OCI-LY3 (cell line): ENCODE measurements around the gene CELF4.

Experiments
- H2AFZ ChIP-seq: fragments of 200-600, 300-600 bp; shearing (Covaris generic); 2 replicates; pipeline ENCODE4 v1.6.0; 2014; ENCODE audit warnings: antibody characterized with exemption, low read depth, low read length
- H3K27ac ChIP-seq: fragments of 200-600, 300-600 bp; sonication (generic); 2 replicates; pipeline ENCODE4 v1.5.1; 2014; ENCODE audit warnings: mild to moderate bottlenecking, low read length, moderate library complexity, mixed read lengths
- H3K27me3 ChIP-seq: fragments of 200-600, 300-600 bp; sonication (generic); 2 replicates; pipeline ENCODE4 v1.6.1; 2014; ENCODE audit warnings: low read depth, low read length, mixed read lengths
- H3K36me3 ChIP-seq: fragments of 200-600, 300-600 bp; sonication (generic); replicated peaks from 2 replicates; pipeline ENCODE3; 2014; ENCODE audit warnings: low read depth, low read length, mixed read lengths
- H3K4me1 ChIP-seq: fragments of 300-600, 200-600 bp; sonication (generic); 2 replicates; pipeline ENCODE4 v1.6.1; 2014; ENCODE audit warnings: low read length, mixed read lengths
- H3K4me2 ChIP-seq: fragments of 200-600, 300-600 bp; sonication (generic); 2 replicates; pipeline ENCODE4 v1.6.1; 2014; ENCODE audit warnings: low read length, mixed read lengths
- H3K4me3 ChIP-seq: fragments of 300-600, 200-600 bp; sonication (generic); 2 replicates; pipeline ENCODE4 v1.5.1; 2014; ENCODE audit warnings: antibody characterized with exemption, mild to moderate bottlenecking, low read length, moderate library complexity
- H3K79me2 ChIP-seq: fragments of 300-600, 200-600 bp; shearing (Covaris generic); 2 replicates; pipeline ENCODE4 v1.6.1; 2014; ENCODE audit warnings: mild to moderate bottlenecking, low read length, mixed read lengths
- H3K9ac ChIP-seq: fragments of 300-600, 200-600 bp; shearing (Covaris generic); 2 replicates; pipeline ENCODE4 v1.6.0; 2014; ENCODE audit warnings: mild to moderate bottlenecking, low read length, moderate library complexity
- H3K9me3 ChIP-seq: fragments of 200-600, 300-600 bp; shearing (Covaris generic); 2 replicates; pipeline ENCODE4 v1.6.1; 2014; ENCODE audit warnings: low read length, mixed read lengths; ENCODE audit not compliant: insufficient read depth
- H4K20me1 ChIP-seq: fragments of 200-600, 300-600 bp; sonication (generic); 2 replicates; pipeline ENCODE4 v1.6.1; 2016; ENCODE audit warnings: low read length, mixed read lengths; ENCODE audit not compliant: insufficient read depth
- EZH2phosphoT487 ChIP-seq: fragments of 200-600 bp; shearing (Covaris generic); IDR thresholded peaks from 2 replicates; pipeline ENCODE4 v1.6.1; 2018; ENCODE audit warnings: antibody characterized with exemption, mixed run types, low read depth
- TF ChIP-seq, protein P1 (sequence below): fragments of 200-600, 300-600 bp; sonication (generic); IDR thresholded peaks from 2 replicates; pipeline ENCODE4 v1.5.1; 2014; ENCODE audit warnings: antibody characterized with exemption, low read length, low read depth

CELF4 gene

DNA sequence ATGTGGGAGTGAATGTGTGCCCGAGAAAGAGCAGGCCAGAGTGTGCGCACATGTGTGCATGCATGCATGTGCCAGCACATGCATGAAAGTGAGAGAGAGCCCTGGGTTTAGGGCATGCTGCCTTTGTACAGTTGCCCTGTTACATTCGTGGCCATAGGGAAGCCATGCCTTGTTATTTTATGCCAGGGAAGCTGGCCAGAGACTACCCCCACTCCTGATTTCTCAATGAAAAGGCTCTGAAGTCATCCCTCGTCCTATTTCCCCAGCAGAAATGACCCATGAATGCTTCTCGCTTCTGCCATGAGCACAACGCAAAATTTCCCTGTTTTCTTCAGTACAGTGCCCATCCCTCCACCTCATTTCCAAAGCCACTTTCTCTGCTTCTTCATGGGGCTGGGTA, 143.0 kb downstream of the CELF4 start:
- TF ChIP-seq, protein P1, sequence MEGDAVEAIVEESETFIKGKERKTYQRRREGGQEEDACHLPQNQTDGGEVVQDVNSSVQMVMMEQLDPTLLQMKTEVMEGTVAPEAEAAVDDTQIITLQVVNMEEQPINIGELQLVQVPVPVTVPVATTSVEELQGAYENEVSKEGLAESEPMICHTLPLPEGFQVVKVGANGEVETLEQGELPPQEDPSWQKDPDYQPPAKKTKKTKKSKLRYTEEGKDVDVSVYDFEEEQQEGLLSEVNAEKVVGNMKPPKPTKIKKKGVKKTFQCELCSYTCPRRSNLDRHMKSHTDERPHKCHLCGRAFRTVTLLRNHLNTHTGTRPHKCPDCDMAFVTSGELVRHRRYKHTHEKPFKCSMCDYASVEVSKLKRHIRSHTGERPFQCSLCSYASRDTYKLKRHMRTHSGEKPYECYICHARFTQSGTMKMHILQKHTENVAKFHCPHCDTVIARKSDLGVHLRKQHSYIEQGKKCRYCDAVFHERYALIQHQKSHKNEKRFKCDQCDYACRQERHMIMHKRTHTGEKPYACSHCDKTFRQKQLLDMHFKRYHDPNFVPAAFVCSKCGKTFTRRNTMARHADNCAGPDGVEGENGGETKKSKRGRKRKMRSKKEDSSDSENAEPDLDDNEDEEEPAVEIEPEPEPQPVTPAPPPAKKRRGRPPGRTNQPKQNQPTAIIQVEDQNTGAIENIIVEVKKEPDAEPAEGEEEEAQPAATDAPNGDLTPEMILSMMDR = no peak
- TF ChIP-seq EZH2phosphoT487 = no peak
- no peaks in the 10 kb centered on the region for H3K27me3 ChIP-seq
- H4K20me1 ChIP-seq = no peaks in the 10 kb centered on the region
- no peaks in the 10 kb centered on the region for H3K79me2 ChIP-seq
- H2AFZ ChIP-seq = no peak overlapping the region
- H3K9ac ChIP-seq = no peak overlapping the region
- H3K4me3 ChIP-seq = no peak overlapping the region
- H3K9me3 ChIP-seq = no peaks in the 10 kb centered on the region
- no peaks in the 10 kb centered on the region for H3K36me3 ChIP-seq
- H3K4me1 ChIP-seq = no peaks in the 10 kb centered on the region
- H3K27ac ChIP-seq = no peak overlapping the region
- H3K4me2 ChIP-seq = no peak overlapping the region

DNA sequence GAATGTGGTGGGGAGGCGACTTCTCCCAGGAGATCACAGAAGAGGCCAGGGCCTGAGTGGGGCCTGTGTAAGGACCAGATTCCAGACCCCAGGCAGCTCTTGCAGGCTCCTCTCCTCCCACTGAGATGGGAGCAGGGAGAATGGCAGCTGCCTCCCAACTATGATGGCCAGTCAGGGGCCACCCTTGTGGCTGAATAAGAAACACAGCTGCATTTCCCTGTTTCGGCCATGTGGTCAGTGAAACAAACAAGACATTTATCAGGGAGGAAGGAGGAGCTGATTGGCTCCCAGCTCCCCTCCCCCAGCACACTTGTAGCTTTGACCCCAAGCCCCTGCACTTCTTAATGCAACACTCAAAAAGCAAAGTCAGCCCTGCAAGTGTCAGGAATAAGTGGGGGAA, 143.5 kb downstream of the CELF4 start:
- Histone ChIP-seq H3K9me3 (no peaks in the 10 kb centered on the region), H3K27me3 (no peaks in the 10 kb centered on the region), H3K4me3 (no peak overlapping the region), H4K20me1 (no peaks in the 10 kb centered on the region), H2AFZ (no peak overlapping the region), H3K36me3 (no peaks in the 10 kb centered on the region), H3K9ac (no peak overlapping the region), H3K4me1 (no peaks in the 10 kb centered on the region), H3K79me2 (no peaks in the 10 kb centered on the region), H3K27ac (no peak overlapping the region), H3K4me2 (no peak overlapping the region)
- TF ChIP-seq, protein P1 = no peak
- no peak for TF ChIP-seq EZH2phosphoT487

DNA sequence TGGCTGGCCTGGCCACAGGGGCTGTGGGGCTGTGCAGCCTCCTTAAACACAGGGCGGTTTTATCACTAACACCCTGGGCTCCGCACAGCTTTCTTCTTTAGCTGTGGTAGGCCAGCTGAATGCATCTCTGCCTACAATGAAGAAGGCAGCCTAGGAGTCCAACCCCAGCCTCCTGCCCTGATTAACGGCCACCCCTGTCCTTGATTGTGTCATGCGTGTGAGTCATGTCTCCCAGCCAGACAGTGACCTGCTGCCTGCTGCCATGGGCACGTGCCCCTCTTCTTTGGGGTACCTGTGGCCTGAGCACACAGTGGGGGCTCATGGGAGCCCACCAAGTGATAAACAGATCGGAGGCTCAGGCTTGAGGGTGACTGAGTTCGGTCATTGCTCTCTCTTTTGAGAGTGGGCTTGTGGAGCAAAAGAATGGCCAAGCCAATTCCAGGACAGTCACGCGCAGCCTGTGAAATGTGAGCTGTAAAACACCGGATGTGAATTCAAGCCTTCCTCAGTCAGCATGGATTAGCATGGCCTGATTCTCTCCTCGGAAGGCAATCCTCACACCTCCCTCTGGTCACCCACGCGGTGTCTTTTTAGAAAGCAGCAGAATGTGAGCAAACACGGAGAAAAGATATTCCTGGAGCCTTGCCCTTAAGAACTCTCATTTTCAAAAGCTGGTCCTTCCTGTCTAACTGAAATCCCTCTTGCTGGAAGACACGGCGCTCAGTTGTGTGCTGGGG, 144.1 kb downstream of the CELF4 start:
- H3K9me3 ChIP-seq = no peaks in the 10 kb centered on the region
- no peaks in the 10 kb centered on the region for H4K20me1 ChIP-seq
- no peak overlapping the region for H2AFZ ChIP-seq
- no peak overlapping the region for H3K27ac ChIP-seq
- H3K4me2 ChIP-seq = no peak overlapping the region
- H3K4me3 ChIP-seq = no peak overlapping the region
- no peak overlapping the region for H3K9ac ChIP-seq
- no peaks in the 10 kb centered on the region for H3K79me2 ChIP-seq
- H3K4me1 ChIP-seq = no peaks in the 10 kb centered on the region
- TF ChIP-seq, protein P1 = no peak
- no peak for TF ChIP-seq EZH2phosphoT487
- 0 out of 2 replicates have a peak, but pooled peaks cover 3% of the 10 kb centered on the region for H3K27me3 ChIP-seq
- H3K36me3 ChIP-seq = no peaks in the 10 kb centered on the region

DNA sequence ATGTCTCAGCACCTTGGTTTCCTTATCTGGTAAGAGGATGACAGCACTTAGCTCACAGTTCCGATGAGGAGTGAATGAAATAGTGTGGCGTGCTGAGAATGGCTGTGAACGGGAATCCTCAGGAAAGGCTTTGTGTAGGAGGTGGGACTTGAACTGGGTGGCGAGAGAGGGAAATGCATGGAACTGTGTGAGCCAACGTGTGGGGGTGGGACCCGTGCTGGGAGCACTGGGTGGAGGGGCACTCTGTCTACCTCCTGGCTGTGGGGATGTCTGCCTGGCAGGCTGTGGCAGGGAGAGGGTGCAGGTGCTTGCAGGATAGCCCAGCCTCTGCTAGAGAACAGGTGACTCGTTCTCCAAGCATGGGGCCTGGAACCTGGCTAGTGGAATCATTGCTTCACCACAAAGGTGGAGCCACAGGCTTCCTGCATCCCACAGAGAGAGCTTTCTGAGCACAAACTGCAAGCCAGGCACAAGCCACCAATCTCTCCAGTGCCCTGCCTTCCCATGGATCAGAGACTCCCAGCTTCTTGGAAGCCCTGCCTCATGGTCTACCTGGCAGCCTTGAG, 145.2 kb downstream of the CELF4 start:
- no peaks in the 10 kb centered on the region for H3K9me3 ChIP-seq
- no peak overlapping the region for H3K9ac ChIP-seq
- H3K4me1 ChIP-seq = no peaks in the 10 kb centered on the region
- H4K20me1 ChIP-seq = no peaks in the 10 kb centered on the region
- no peak overlapping the region for H3K4me3 ChIP-seq
- H3K27ac ChIP-seq = no peak overlapping the region
- H3K36me3 ChIP-seq = no peaks in the 10 kb centered on the region
- no peak overlapping the region for H3K4me2 ChIP-seq
- H2AFZ ChIP-seq = no peak overlapping the region
- 0 out of 2 replicates have a peak, but pooled peaks cover 4% of the 10 kb centered on the region for H3K27me3 ChIP-seq
- no peak for TF ChIP-seq EZH2phosphoT487
- TF ChIP-seq, protein P1 = no peak
- H3K79me2 ChIP-seq = no peaks in the 10 kb centered on the region
